Caco-2 (cell line): ENCODE results near the gene C19orf73. TPM values are rescaled to one million over a fixed set of nuclear protein-coding genes. Genes with fewer than 3 reads are reported as not detected.

Source experiments
- BruUV-seq: library from RNA; stranded (reverse); fragments of 400-500 nt; replicated peaks from 2 replicates; lab custom pipeline; 2021; lab: Mats Ljungman, UMichigan
- CTCF ChIA-PET: fragments of 300-600 bp; sonication (Branson Sonifier 250); formaldehyde crosslinking; loops from one replicate; lab custom pipeline; 2022; ENCODE audit warnings: antibody characterized with exemption; lab: Charles Lee
- POLR2A ChIA-PET: fragments of 300-600 bp; sonication (Branson Sonifier 250); formaldehyde crosslinking; loops from one replicate; lab custom pipeline; 2022; ENCODE audit warnings: antibody characterized with exemption; lab: Charles Lee
- DNase-seq, 2 experiments: peaks; one replicate each; pipeline versions ENCODE4 v3.0.0 to v3.0.0-alpha.2; 2020 to 2022
- H3K27me3 ChIP-seq: replicated peaks from 2 replicates; pipeline ENCODE4 v1.6.0; 2011; ENCODE audit warnings: low read length; ENCODE audit not compliant: control insufficient read depth, insufficient read depth
- H3K36me3 ChIP-seq: 2 replicates; pipeline ENCODE4 v1.5.1; 2011; ENCODE audit warnings: low read length; ENCODE audit not compliant: control insufficient read depth, insufficient read depth
- H3K4me1 ChIP-seq: fragments of 250-450 bp; sonication (Bioruptor Pico); 2 replicates; pipeline ENCODE4 v1.5.1; 2020; ENCODE audit warnings: mild to moderate bottlenecking
- H3K4me3 ChIP-seq: 2 replicates; pipeline ENCODE4 v1.5.1; 2011; ENCODE audit warnings: low read depth, mild to moderate bottlenecking, control low read depth, low read length
- H3K9me3 ChIP-seq: fragments of 250-450 bp; sonication (Bioruptor Pico); 2 replicates; pipeline ENCODE4 v1.5.1; 2020; ENCODE audit warnings: mild to moderate bottlenecking, moderate library complexity
- H3K27ac Mint-ChIP-seq: one replicate; pipeline ENCODE4 v1.8.0; 2022; ENCODE audit warnings: mixed read lengths; ENCODE audit not compliant: unreplicated experiment
- H3K27me3 Mint-ChIP-seq: one replicate; pipeline ENCODE4 v1.8.0; 2022; ENCODE audit warnings: mixed read lengths; ENCODE audit not compliant: insufficient read depth, unreplicated experiment
- H3K36me3 Mint-ChIP-seq: one replicate; pipeline ENCODE4 v1.8.0; 2022; ENCODE audit warnings: mild to moderate bottlenecking, mixed read lengths; ENCODE audit not compliant: insufficient read depth, unreplicated experiment
- H3K4me1 Mint-ChIP-seq: one replicate; pipeline ENCODE4 v1.8.0; 2022; ENCODE audit warnings: low read depth, mixed read lengths; ENCODE audit not compliant: unreplicated experiment
- H3K4me3 Mint-ChIP-seq: one replicate; pipeline ENCODE4 v1.8.0; 2022; ENCODE audit warnings: mild to moderate bottlenecking, moderate library complexity, mixed read lengths; ENCODE audit not compliant: unreplicated experiment
- H3K9me3 Mint-ChIP-seq: one replicate; pipeline ENCODE4 v1.8.0; 2022; ENCODE audit warnings: mixed read lengths; ENCODE audit not compliant: unreplicated experiment
- CTCF ChIP-seq, 2 experiments: fragments of 200-600 bp in 1 of 2; IDR thresholded peaks; 1 replicate in 1 of 2; 2 replicates in 1 of 2; pipeline versions ENCODE4 v1.5.1 to v1.8.0; 2011 to 2022; ENCODE audit warnings: antibody characterized with exemption in 1 of 2, control low read depth in 1 of 2, inconsistent platforms in 1 of 2, low read depth in 1 of 2, low read length in 1 of 2, mild to moderate bottlenecking in 1 of 2, moderate library complexity in 1 of 2; ENCODE audit not compliant: insufficient read depth in 1 of 2, severe bottlenecking in 1 of 2, unreplicated experiment in 1 of 2
- intact Hi-C: fragments of 100-400 bp; cut with micrococcal nuclease; formaldehyde crosslinking; loops from one replicate; pipeline ENCODE4 v1.10.0; 2022; ENCODE audit not compliant: unreplicated experiment
- total RNA-seq: library from RNA; stranded (reverse); gene quantifications from 2 replicates; pipeline ENCODE4 v1.2.3, GENCODE V29; 2022

Gene C19orf73
- total RNA-seq, 1 experiment from 2014 or later: 1.7 TPM

GRCh38 chr19:49107625-49108459, 11.1 kb downstream of the C19orf73 start:
- Mint-ChIP-seq H3K36me3 (peaks cover 66% of the 10 kb centered on the region), H3K9me3 (no peaks in the 10 kb centered on the region), H3K4me3 (no peak overlapping the region), H3K27me3 (no peaks in the 10 kb centered on the region), H3K27ac (peak overlapping the region; percentile 36), H3K4me1 (peaks cover 8% of the 10 kb centered on the region)
- Histone ChIP-seq H3K9me3 (no peaks in the 10 kb centered on the region), H3K4me3 (no peak overlapping the region), H3K27me3 (no peaks in the 10 kb centered on the region), H3K4me1 (no peaks in the 10 kb centered on the region), H3K36me3 (peaks cover 3% of the 10 kb centered on the region; the same call in 1 of the 2 replicates)
- intact Hi-C loops: no loop called here
- DNase-seq: no peak
- no peak for TF ChIP-seq CTCF (IDR thresholded peaks at IDR 0.05; ENCODE audit: insufficient read depth in 1 of 2, low read depth in 1 of 2, low read length in 1 of 2, severe bottlenecking in 1 of 2, unreplicated experiment in 1 of 2)
- ChIA-PET POLR2A (no interaction called here), CTCF (interaction anchor here (1.8 kb wide), 1 partner anchor 10 kb away, joined by 7 read pairs; no protein-coding TSS in a partner anchor)
- BruUV-seq: TSS peak; percentile 51

- CTCF ChIA-PET: interaction anchor here (0.5 to 1.7 kb wide), 10 partner anchors 8 to 115 kb away, joined by 3 to 19 read pairs (median 4); partner anchors contain the start of gene RUVBL2
- DNase-seq: peak; percentile 75 to 78
Observed at GRCh38 chr19:49106648-49107135, 12.3 kb downstream of the C19orf73 start.

More at GRCh38 chr19:49106648-49107135, 12.3 kb downstream of the C19orf73 start:
- Mint-ChIP-seq H3K4me3 (no peak overlapping the region), H3K9me3 (no peaks in the 10 kb centered on the region), H3K36me3 (peaks cover 73% of the 10 kb centered on the region), H3K4me1 (peaks cover 8% of the 10 kb centered on the region), H3K27ac (peak overlapping the region; percentile 74), H3K27me3 (no peaks in the 10 kb centered on the region)
- peak; percentile 81 to 87 for TF ChIP-seq CTCF (IDR thresholded peaks at IDR 0.05; ENCODE audit: insufficient read depth in 1 of 2, low read depth in 1 of 2, low read length in 1 of 2, severe bottlenecking in 1 of 2, unreplicated experiment in 1 of 2)
- Histone ChIP-seq H3K9me3 (no peaks in the 10 kb centered on the region), H3K36me3 (peaks cover 3% of the 10 kb centered on the region; the same call in 1 of the 2 replicates), H3K4me1 (no peaks in the 10 kb centered on the region), H3K4me3 (no peak overlapping the region), H3K27me3 (no peaks in the 10 kb centered on the region)
- POLR2A ChIA-PET: no interaction called here
- BruUV-seq: no TSS peak
- intact Hi-C loops: loop anchor here (1.0 kb wide), 1 partner anchor 8 kb away; no protein-coding TSS in a partner anchor
